GM12875 (cell line): ENCODE results near the gene ZBTB20.
"Not testable (repeated sequence)": the region's sequence is repeated elsewhere in the genome, so short reads cannot be mapped to it uniquely, and the experiment has no call there.

ENCODE experiments used
- H3K4me3 ChIP-seq: one replicate; pipeline ENCODE4 v1.5.1; 2011; ENCODE audit warnings: low read depth, low read length, control low read depth
- CTCF ChIP-seq: IDR thresholded peaks from 2 replicates; pipeline ENCODE4 v1.5.1; 2011; ENCODE audit warnings: low read depth, mild to moderate bottlenecking, control low read depth, inconsistent platforms, low read length, moderate library complexity, borderline replicate concordance; ENCODE audit not compliant: insufficient read depth

The ZBTB20 gene

GRCh38 chr3:114685161-114685560, 461.9 kb downstream of the ZBTB20 start:
- no peak overlapping the region for H3K4me3 ChIP-seq
- TF ChIP-seq CTCF = no peak

GRCh38 chr3:114680299-114680698, 466.8 kb downstream of the ZBTB20 start:
- no peak overlapping the region for H3K4me3 ChIP-seq
- TF ChIP-seq CTCF = no peak

- H3K4me3 ChIP-seq = not testable (repeated sequence)
These were observed 467.3 kb downstream of the ZBTB20 start for GRCh38 chr3:114679773-114680172.

GRCh38 chr3:114675104-114675503, 472.0 kb downstream of the ZBTB20 start:
- TF ChIP-seq CTCF = no peak

GRCh38 chr3:114674036-114674435, 473.1 kb downstream of the ZBTB20 start:
- no peak overlapping the region for H3K4me3 ChIP-seq
- no peak for TF ChIP-seq CTCF

More at GRCh38 chr3:114675104-114675503, 472.0 kb downstream of the ZBTB20 start:
- no peak overlapping the region for H3K4me3 ChIP-seq

GRCh38 chr3:114673481-114673880, 473.6 kb downstream of the ZBTB20 start:
- no peak for TF ChIP-seq CTCF
- no peak overlapping the region for H3K4me3 ChIP-seq

- no peak overlapping the region for H3K4me3 ChIP-seq
These were observed 474.2 kb downstream of the ZBTB20 start for GRCh38 chr3:114672692-114673447.

More at GRCh38 chr3:114672692-114673447, 474.2 kb downstream of the ZBTB20 start:
- TF ChIP-seq CTCF = no peak
